Gastrocnemius medialis (tissue), 4 donors: ENCODE data around the gene PTGIS.

Source experiments
- POLR2A ChIP-seq, 2 donors: fragments of 450-650 bp; IDR thresholded peaks; one replicate each; pipeline ENCODE4 v1.6.1; 2017; ENCODE audit warnings: antibody characterized with exemption in 2 of 2, mild to moderate bottlenecking in 2 of 2, moderate library complexity in 2 of 2
- TF ChIP-seq, protein P1 (sequence below), 5 experiments: fragments of 450-650 bp in 3 of 5; fragments of 200-600 bp in 2 of 5; sonication (generic) in 2 of 5; IDR thresholded peaks in 4 of 5; conservative IDR thresholded peaks in 1 of 5; 1 replicate in 4 of 5; 2 replicates in 1 of 5; pipeline ENCODE4 v1.5.1; 2016 to 2019; ENCODE audit warnings: antibody characterized with exemption in 5 of 5, mild to moderate bottlenecking in 3 of 5, moderate library complexity in 3 of 5

- no peak for TF ChIP-seq POLR2A (IDR thresholded peaks at IDR 0.05)
- TF ChIP-seq, protein P1, sequence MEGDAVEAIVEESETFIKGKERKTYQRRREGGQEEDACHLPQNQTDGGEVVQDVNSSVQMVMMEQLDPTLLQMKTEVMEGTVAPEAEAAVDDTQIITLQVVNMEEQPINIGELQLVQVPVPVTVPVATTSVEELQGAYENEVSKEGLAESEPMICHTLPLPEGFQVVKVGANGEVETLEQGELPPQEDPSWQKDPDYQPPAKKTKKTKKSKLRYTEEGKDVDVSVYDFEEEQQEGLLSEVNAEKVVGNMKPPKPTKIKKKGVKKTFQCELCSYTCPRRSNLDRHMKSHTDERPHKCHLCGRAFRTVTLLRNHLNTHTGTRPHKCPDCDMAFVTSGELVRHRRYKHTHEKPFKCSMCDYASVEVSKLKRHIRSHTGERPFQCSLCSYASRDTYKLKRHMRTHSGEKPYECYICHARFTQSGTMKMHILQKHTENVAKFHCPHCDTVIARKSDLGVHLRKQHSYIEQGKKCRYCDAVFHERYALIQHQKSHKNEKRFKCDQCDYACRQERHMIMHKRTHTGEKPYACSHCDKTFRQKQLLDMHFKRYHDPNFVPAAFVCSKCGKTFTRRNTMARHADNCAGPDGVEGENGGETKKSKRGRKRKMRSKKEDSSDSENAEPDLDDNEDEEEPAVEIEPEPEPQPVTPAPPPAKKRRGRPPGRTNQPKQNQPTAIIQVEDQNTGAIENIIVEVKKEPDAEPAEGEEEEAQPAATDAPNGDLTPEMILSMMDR (IDR thresholded peaks at IDR 0.05 in 4 of 5, conservative IDR thresholded peaks at IDR 0.05 in 1 of 5), result no peak
Observed at GRCh38 chr20:49540232-49540620, 27.7 kb downstream of the PTGIS start.
